ENCODE data around the gene IFNLR1.
A peak's percentile ranks its signal among the peaks of the same experiment; 100 is the strongest.

The IFNLR1 gene

DNA sequence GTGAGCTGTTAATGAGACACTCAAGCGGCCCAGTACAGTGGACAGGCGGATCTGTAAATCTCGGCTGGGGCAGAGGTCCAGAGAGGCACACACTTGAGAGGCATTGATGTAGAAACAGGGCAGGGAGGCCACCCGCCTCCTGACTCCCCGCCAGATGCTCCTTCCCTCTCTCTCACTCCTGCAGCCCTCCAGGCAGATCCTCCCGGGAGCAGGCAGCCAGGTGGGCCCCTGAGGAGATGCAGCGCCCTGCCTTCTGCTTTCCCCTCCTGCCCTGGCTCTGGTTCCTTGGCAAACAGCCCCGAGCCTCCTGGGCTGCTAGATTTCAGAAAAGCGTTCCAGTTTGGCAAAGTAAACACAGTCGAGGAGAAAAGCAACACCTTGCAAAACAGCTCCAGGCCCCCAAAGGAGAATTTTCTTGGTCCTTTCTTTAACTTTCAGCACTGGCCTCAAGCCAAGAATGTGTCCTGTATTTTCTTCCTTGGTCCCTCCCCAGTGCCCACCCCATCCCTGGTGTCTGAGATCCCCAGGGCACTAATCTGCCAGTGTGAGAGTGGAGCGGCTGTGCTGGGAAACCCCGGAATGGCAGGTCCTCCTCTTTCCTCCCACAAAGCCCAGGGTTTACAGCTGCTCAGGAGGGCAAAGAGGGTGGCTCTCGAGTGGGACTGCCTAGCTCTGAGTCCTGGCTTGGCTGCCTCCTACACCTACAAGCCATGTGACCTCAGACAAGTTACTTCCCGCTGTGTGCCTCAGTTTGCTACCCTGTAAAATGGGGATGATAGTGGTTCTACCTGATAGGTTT lies 29.4 kb upstream of the IFNLR1 start:
- peak; percentile 45 for DNase-seq
- Mint-ChIP-seq H3K4me3 (peak overlapping the region; percentile 21), H3K9me3 (peaks cover 7% of the 10 kb centered on the region), H3K27ac (peak overlapping the region; percentile 90), H3K27me3 (ENCODE audit: low read depth, poor library complexity) (peaks cover 18% of the 10 kb centered on the region), H3K36me3 (ENCODE audit: low read depth) (no peaks in the 10 kb centered on the region), H3K4me1 (peaks cover 47% of the 10 kb centered on the region)
- TF ChIP-seq CTCF (IDR thresholded peaks at IDR 0.05) = no peak

DNA sequence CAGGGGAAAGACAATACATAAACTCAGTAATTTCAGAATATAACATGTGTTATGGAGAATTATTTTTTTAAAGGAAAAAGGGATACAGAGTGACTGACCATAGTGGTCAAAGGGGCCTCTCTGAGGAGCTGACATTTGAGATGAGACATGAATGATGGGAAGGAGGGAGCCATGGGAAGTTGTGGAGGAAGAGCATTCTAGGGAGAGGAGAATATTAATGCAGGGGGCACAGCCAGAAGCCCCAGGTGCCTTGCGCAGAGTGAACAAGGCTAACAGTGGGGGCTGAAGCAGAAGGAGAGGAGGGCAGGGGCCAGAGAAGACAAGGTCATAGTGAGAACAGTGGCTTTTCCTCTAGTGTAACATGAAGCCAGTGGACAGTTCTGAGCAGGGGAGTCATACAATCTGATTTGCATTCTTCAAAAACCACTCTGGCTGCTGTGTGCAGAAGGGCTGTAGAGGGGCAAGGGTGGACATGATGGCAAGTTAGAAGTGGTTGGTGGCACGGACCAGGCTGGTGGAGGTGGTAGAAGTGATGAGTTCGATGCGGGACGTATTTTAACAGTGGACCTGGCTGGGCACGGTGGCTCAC lies 28.2 kb upstream of the IFNLR1 start:
- Mint-ChIP-seq H3K27me3 (ENCODE audit: low read depth, poor library complexity) (peaks cover 18% of the 10 kb centered on the region), H3K36me3 (ENCODE audit: low read depth) (no peaks in the 10 kb centered on the region), H3K9me3 (peaks cover 7% of the 10 kb centered on the region), H3K4me3 (peak overlapping the region; percentile 10), H3K27ac (peak overlapping the region; percentile 66), H3K4me1 (peaks cover 53% of the 10 kb centered on the region)
- TF ChIP-seq CTCF (IDR thresholded peaks at IDR 0.05) = no peak
- DNase-seq = no peak

DNA sequence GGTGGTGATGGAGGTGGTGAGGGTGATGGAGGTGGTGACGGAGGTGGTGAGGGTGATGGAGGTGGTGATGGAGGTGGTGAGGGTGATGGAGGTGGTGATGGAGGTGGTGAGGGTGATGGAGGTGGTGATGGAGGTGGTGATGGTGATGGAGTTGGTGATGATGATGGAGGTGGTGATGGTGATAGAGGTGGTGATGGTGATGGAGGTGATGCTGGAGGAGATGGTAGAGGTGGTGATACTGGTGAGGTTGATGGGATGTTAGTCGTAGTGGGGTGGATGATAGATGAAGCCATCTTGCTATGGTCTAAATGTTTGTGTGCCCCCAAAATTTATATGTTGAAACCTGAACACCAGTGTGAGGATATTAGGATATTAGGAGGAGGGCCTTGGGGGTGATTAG lies 25.3 kb upstream of the IFNLR1 start:
- Mint-ChIP-seq H3K27ac (no peak overlapping the region), H3K4me1 (peaks cover 48% of the 10 kb centered on the region), H3K9me3 (peaks cover 7% of the 10 kb centered on the region), H3K27me3 (ENCODE audit: low read depth, poor library complexity) (peaks cover 19% of the 10 kb centered on the region), H3K36me3 (ENCODE audit: low read depth) (no peaks in the 10 kb centered on the region), H3K4me3 (no peak overlapping the region)
- no peak for DNase-seq
- no peak for TF ChIP-seq CTCF (IDR thresholded peaks at IDR 0.05)

DNA sequence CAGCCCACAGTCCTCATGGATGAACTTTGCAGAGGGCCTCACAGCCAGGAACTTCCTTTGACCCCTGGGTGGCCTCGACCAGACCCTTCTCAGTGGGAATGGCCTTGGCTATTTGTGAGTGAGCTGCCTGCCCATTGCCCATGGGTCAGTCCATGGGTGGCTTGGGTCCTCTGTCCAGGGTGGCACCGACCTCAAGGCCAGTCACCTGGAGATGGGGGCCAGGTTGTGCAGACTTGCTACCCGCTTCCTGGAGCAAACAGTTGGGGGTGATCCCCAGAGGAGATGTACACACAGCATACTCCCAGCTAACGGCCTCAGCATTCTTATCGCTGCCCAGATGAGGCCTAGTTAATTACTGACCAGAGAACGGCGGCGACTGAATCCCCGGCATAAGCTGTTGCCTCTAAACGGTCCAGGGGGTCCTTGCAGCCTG lies 23.1 kb upstream of the IFNLR1 start:
- Mint-ChIP-seq H3K27me3 (ENCODE audit: low read depth, poor library complexity) (peaks cover 19% of the 10 kb centered on the region), H3K4me3 (no peak overlapping the region), H3K9me3 (peaks cover 7% of the 10 kb centered on the region), H3K4me1 (peaks cover 31% of the 10 kb centered on the region), H3K36me3 (ENCODE audit: low read depth) (no peaks in the 10 kb centered on the region), H3K27ac (no peak overlapping the region)
- no peak for DNase-seq
- TF ChIP-seq CTCF (IDR thresholded peaks at IDR 0.05) = no peak

- no peak for DNase-seq
- no peaks in the 10 kb centered on the region for H3K36me3 Mint-ChIP-seq (ENCODE audit: low read depth)
- H3K4me3 Mint-ChIP-seq = no peak overlapping the region
- peaks cover 16% of the 10 kb centered on the region for H3K27me3 Mint-ChIP-seq (ENCODE audit: low read depth, poor library complexity)
- H3K9me3 Mint-ChIP-seq = peaks cover 4% of the 10 kb centered on the region
- H3K4me1 Mint-ChIP-seq = peaks cover 20% of the 10 kb centered on the region
- TF ChIP-seq CTCF (IDR thresholded peaks at IDR 0.05) = no peak
- no peak overlapping the region for H3K27ac Mint-ChIP-seq
These were observed 22.0 kb upstream of the IFNLR1 start for GRCh38 chr1:24209097-24209496.
